DOHH2 (cell line): ENCODE data around the gene ATP1A3.

Source experiments
- H3F3A ChIP-seq: fragments of 200-600 bp; sonication (generic), shearing (Covaris generic); 2 replicates; pipeline ENCODE4 v1.6.0; 2016; ENCODE audit warnings: antibody characterized with exemption, mild to moderate bottlenecking; ENCODE audit not compliant: control insufficient read depth, insufficient read depth
- H3K27ac ChIP-seq: fragments of 200-600 bp; sonication (generic); 2 replicates; pipeline ENCODE4 v1.5.1; 2014; ENCODE audit warnings: low read depth, mild to moderate bottlenecking, low read length, moderate library complexity
- H3K27me3 ChIP-seq: fragments of 200-600 bp; sonication (generic); 2 replicates; pipeline ENCODE4 v1.6.1; 2014; ENCODE audit warnings: mild to moderate bottlenecking, low read length, mixed read lengths; ENCODE audit not compliant: control insufficient read depth
- H3K36me3 ChIP-seq: fragments of 200-600 bp; sonication (generic); 2 replicates; pipeline ENCODE4 v1.6.1; 2014; ENCODE audit warnings: mild to moderate bottlenecking, low read length, moderate library complexity, mixed read lengths; ENCODE audit not compliant: control insufficient read depth
- H3K4me1 ChIP-seq: fragments of 200-600 bp; sonication (generic); 2 replicates; pipeline ENCODE4 v1.6.1; 2014; ENCODE audit warnings: mild to moderate bottlenecking, low read length, mixed read lengths; ENCODE audit not compliant: control insufficient read depth
- H3K4me2 ChIP-seq: fragments of 200-600 bp; sonication (generic); 2 replicates; pipeline ENCODE4 v1.6.0; 2014; ENCODE audit warnings: mild to moderate bottlenecking, low read length, moderate library complexity
- H3K4me3 ChIP-seq: fragments of 200-600 bp; sonication (generic); 2 replicates; pipeline ENCODE4 v1.5.1; 2014; ENCODE audit warnings: mild to moderate bottlenecking, low read length, mixed read lengths
- H3K79me2 ChIP-seq: fragments of 200-600 bp; sonication (generic); 2 replicates; pipeline ENCODE4 v1.6.1; 2014; ENCODE audit warnings: mild to moderate bottlenecking, low read length, mixed read lengths; ENCODE audit not compliant: control insufficient read depth
- H3K9me2 ChIP-seq: fragments of 200-600 bp; sonication (generic); replicated peaks from 2 replicates; pipeline ENCODE4 v1.6.1; 2014; ENCODE audit warnings: mild to moderate bottlenecking, low read length, mixed read lengths; ENCODE audit not compliant: control insufficient read depth
- H3K9me3 ChIP-seq: fragments of 200-600 bp; sonication (generic); 2 replicates; pipeline ENCODE4 v1.6.1; 2014; ENCODE audit warnings: antibody characterized with exemption, low read length, mixed read lengths; ENCODE audit not compliant: control insufficient read depth, insufficient read depth
- H4K20me1 ChIP-seq: fragments of 200-600 bp; sonication (generic); 2 replicates; pipeline ENCODE4 v1.6.0; 2014; ENCODE audit warnings: low read depth, mild to moderate bottlenecking, antibody characterized with exemption, low read length, moderate library complexity; ENCODE audit not compliant: control insufficient read depth, insufficient read depth
- CTCF ChIP-seq: fragments of 200-600 bp; sonication (generic); IDR thresholded peaks from one replicate; pipeline ENCODE4 v1.5.1; 2014; ENCODE audit warnings: antibody characterized with exemption, mild to moderate bottlenecking, low read depth, low read length; ENCODE audit not compliant: poor library complexity, severe bottlenecking
- EZH2phosphoT487 ChIP-seq: fragments of 200-600 bp; sonication (generic); IDR thresholded peaks from 2 replicates; pipeline ENCODE4 v1.6.1; 2017; ENCODE audit warnings: borderline replicate concordance, mild to moderate bottlenecking, antibody characterized with exemption, low read length, moderate library complexity, mixed read lengths

Gene ATP1A3

GRCh38 chr19:41951686-41952172 is 42.3 kb downstream of the ATP1A3 start:
- Histone ChIP-seq H3K27me3 (no peaks in the 10 kb centered on the region), H3K4me2 (peak overlapping the region; percentile 58), H3K27ac (peak overlapping the region; percentile 54), H3K9me2 (no peaks in the 10 kb centered on the region), H3K79me2 (peaks cover 3% of the 10 kb centered on the region; the same call in 1 of the 2 replicates), H3K4me1 (peaks cover 86% of the 10 kb centered on the region), H3F3A (peaks cover 20% of the 10 kb centered on the region), H4K20me1 (no peaks in the 10 kb centered on the region), H3K9me3 (no peaks in the 10 kb centered on the region), H3K4me3 (peak overlapping the region; percentile 29), H3K36me3 (peaks cover 30% of the 10 kb centered on the region)
- no peak for TF ChIP-seq EZH2phosphoT487
- peak; percentile 98 for TF ChIP-seq CTCF

GRCh38 chr19:41947091-41947490 is 46.9 kb downstream of the ATP1A3 start:
- H4K20me1 ChIP-seq = no peaks in the 10 kb centered on the region
- H3K9me3 ChIP-seq = no peaks in the 10 kb centered on the region
- H3K27me3 ChIP-seq = no peaks in the 10 kb centered on the region
- peaks cover 96% of the 10 kb centered on the region for H3K4me1 ChIP-seq
- peaks cover 29% of the 10 kb centered on the region for H3F3A ChIP-seq
- H3K4me3 ChIP-seq = peak overlapping the region; percentile 4
- peaks cover 18% of the 10 kb centered on the region for H3K36me3 ChIP-seq
- no peaks in the 10 kb centered on the region for H3K9me2 ChIP-seq
- H3K27ac ChIP-seq = peak overlapping the region; percentile 100
- peaks cover 3% of the 10 kb centered on the region; the same call in 1 of the 2 replicates for H3K79me2 ChIP-seq
- TF ChIP-seq CTCF (no peak), EZH2phosphoT487 (no peak)
- peak overlapping the region; percentile 97 for H3K4me2 ChIP-seq

- H3K4me1 ChIP-seq = peaks cover 96% of the 10 kb centered on the region
- H3K4me3 ChIP-seq = peak overlapping the region; percentile 59
- no peaks in the 10 kb centered on the region for H3K9me3 ChIP-seq
- no peaks in the 10 kb centered on the region for H3K27me3 ChIP-seq
- peaks cover 18% of the 10 kb centered on the region for H3K36me3 ChIP-seq
- H3K27ac ChIP-seq = peak overlapping the region; percentile 100
- H3K79me2 ChIP-seq = no peaks in the 10 kb centered on the region
- no peaks in the 10 kb centered on the region for H4K20me1 ChIP-seq
- H3F3A ChIP-seq = peaks cover 40% of the 10 kb centered on the region
- H3K4me2 ChIP-seq = peak overlapping the region; percentile 97
- TF ChIP-seq CTCF (no peak), EZH2phosphoT487 (no peak)
- H3K9me2 ChIP-seq = no peaks in the 10 kb centered on the region
These were observed 48.8 kb downstream of the ATP1A3 start for GRCh38 chr19:41945135-41945766.
